PC-3 (cell line): ENCODE data around the gene S100A14. TPM values are rescaled to one million over a fixed set of nuclear protein-coding genes. Genes with fewer than 3 reads are reported as not detected.

Experiments used
- ATAC-seq: fragments of 200-7000 bp; cut with Tn5 transposase; 2 replicates; pipeline ENCODE4 v1.9.1; 2020; ENCODE audit warnings: mild to moderate bottlenecking, moderate library complexity
- BruUV-seq: library from RNA; stranded (reverse); fragments of 400-500 nt; replicated peaks from 2 replicates; lab custom pipeline; 2021; lab: Mats Ljungman, UMichigan
- CTCF ChIA-PET: fragments of 300-600 bp; sonication (Branson Sonifier 250); formaldehyde crosslinking; loops from one replicate; lab custom pipeline; 2022; ENCODE audit warnings: antibody characterized with exemption; lab: Charles Lee
- POLR2A ChIA-PET: fragments of 300-600 bp; sonication (Branson Sonifier 250); formaldehyde crosslinking; loops from one replicate; lab custom pipeline; 2022; ENCODE audit warnings: antibody characterized with exemption; ENCODE audit not compliant: unreplicated experiment; lab: Charles Lee
- DNase-seq: peaks from one replicate; pipeline ENCODE4 v3.0.0-alpha.2; 2015
- H2AFZ ChIP-seq: fragments of 300-600 bp; sonication (generic); 2 replicates; pipeline ENCODE4 v1.6.0; 2016; ENCODE audit warnings: antibody characterized with exemption, low read length
- H3F3A ChIP-seq: fragments of 300-600 bp; sonication (generic); one replicate; pipeline ENCODE4 v1.6.0; 2017; ENCODE audit warnings: antibody characterized with exemption, low read length, control low read depth, mild to moderate bottlenecking; ENCODE audit not compliant: unreplicated experiment
- H3K27ac ChIP-seq: fragments of 300-600 bp; sonication (generic); 2 replicates; pipeline ENCODE4 v1.5.1; 2016; ENCODE audit warnings: mild to moderate bottlenecking, low read length
- H3K27me3 ChIP-seq: fragments of 300-600 bp; sonication (generic); 2 replicates; pipeline ENCODE4 v1.6.1; 2016; ENCODE audit warnings: low read length, mixed read lengths
- H3K36me3 ChIP-seq: fragments of 300-600 bp; sonication (generic); 2 replicates; pipeline ENCODE4 v1.6.1; 2016; ENCODE audit warnings: low read depth, mixed run types, low read length, mixed read lengths
- H3K4me1 ChIP-seq: fragments of 300-600 bp; sonication (generic); 2 replicates; pipeline ENCODE4 v1.5.1; 2016; ENCODE audit warnings: low read length; ENCODE audit not compliant: insufficient read depth
- H3K4me2 ChIP-seq: fragments of 300-600 bp; sonication (generic); 2 replicates; pipeline ENCODE4 v1.6.0; 2016; ENCODE audit warnings: low read length
- H3K4me3 ChIP-seq: fragments of 300-600 bp; sonication (generic); 2 replicates; pipeline ENCODE4 v1.5.1; 2016; ENCODE audit warnings: mild to moderate bottlenecking, low read length, mixed read lengths
- H3K79me2 ChIP-seq: fragments of 300-600 bp; sonication (generic); 2 replicates; pipeline ENCODE4 v1.6.1; 2017; ENCODE audit warnings: low read length, mixed read lengths
- H3K9ac ChIP-seq: fragments of 300-600 bp; sonication (generic); 2 replicates; pipeline ENCODE4 v1.6.0; 2016; ENCODE audit warnings: mild to moderate bottlenecking, low read length
- H3K9me2 ChIP-seq: fragments of 300-600 bp; sonication (generic); replicated peaks from 2 replicates; pipeline ENCODE4 v1.6.1; 2016; ENCODE audit warnings: mixed run types, low read length, mixed read lengths
- H3K9me3 ChIP-seq: fragments of 300-600 bp; sonication (generic); 2 replicates; pipeline ENCODE4 v1.6.1; 2016; ENCODE audit warnings: low read length, mixed read lengths
- H4K20me1 ChIP-seq: fragments of 300-600 bp; sonication (generic); 2 replicates; pipeline ENCODE4 v1.6.1; 2016; ENCODE audit warnings: low read length, mixed read lengths
- CTCF ChIP-seq: fragments of 300-600 bp; sonication (generic); conservative IDR thresholded peaks from 2 replicates; pipeline ENCODE4 v1.5.1; 2017; ENCODE audit warnings: antibody characterized with exemption, low read depth, mild to moderate bottlenecking, low read length
- EZH2 ChIP-seq: fragments of 300-600 bp; sonication (generic); IDR thresholded peaks from one replicate; pipeline ENCODE4 v1.6.1; 2017; ENCODE audit warnings: antibody characterized with exemption, mild to moderate bottlenecking, low read length; ENCODE audit not compliant: unreplicated experiment
- EZH2phosphoT487 ChIP-seq: fragments of 300-600 bp; sonication (generic); IDR thresholded peaks from 2 replicates; pipeline ENCODE4 v1.6.1; 2018; ENCODE audit warnings: mild to moderate bottlenecking, antibody characterized with exemption, low read length, borderline replicate concordance
- intact Hi-C: fragments of 100-400 bp; cut with micrococcal nuclease; formaldehyde crosslinking; loops from 2 replicates; pipeline ENCODE4 v1.9.0; 2023
- total RNA-seq: library from RNA; depleted of rRNA; stranded (reverse); fragments of >200 nt; gene quantifications from 2 replicates; pipeline ENCODE4 v1.2.3, GENCODE V29; 2014

The S100A14 gene
- total RNA-seq, 1 experiment from 2014 or later: 462 TPM

GRCh38 chr1:153662269-153662668 lies 46.1 kb upstream of the S100A14 start:
- Histone ChIP-seq H3K4me2 (no peak overlapping the region), H3K4me1 (peaks cover 14% of the 10 kb centered on the region; the same call in 1 of the 2 replicates), H3K27ac (no peak overlapping the region), H3K4me3 (no peak overlapping the region), H3K9ac (no peak overlapping the region), H3K36me3 (peaks cover 65% of the 10 kb centered on the region), H2AFZ (no peak overlapping the region), H3K27me3 (no peaks in the 10 kb centered on the region), H3F3A (peaks cover 22% of the 10 kb centered on the region), H3K9me3 (no peaks in the 10 kb centered on the region), H3K79me2 (peaks cover 28% of the 10 kb centered on the region), H4K20me1 (no peaks in the 10 kb centered on the region), H3K9me2 (no peaks in the 10 kb centered on the region)
- BruUV-seq: TSS peak; percentile 34
- ChIA-PET CTCF (no interaction called here), POLR2A (no interaction called here)
- TF ChIP-seq CTCF (no peak), EZH2 (no peak), EZH2phosphoT487 (no peak)
- ATAC-seq (no peak), DNase-seq (no peak)
- intact Hi-C loops: no loop called here

DNA sequence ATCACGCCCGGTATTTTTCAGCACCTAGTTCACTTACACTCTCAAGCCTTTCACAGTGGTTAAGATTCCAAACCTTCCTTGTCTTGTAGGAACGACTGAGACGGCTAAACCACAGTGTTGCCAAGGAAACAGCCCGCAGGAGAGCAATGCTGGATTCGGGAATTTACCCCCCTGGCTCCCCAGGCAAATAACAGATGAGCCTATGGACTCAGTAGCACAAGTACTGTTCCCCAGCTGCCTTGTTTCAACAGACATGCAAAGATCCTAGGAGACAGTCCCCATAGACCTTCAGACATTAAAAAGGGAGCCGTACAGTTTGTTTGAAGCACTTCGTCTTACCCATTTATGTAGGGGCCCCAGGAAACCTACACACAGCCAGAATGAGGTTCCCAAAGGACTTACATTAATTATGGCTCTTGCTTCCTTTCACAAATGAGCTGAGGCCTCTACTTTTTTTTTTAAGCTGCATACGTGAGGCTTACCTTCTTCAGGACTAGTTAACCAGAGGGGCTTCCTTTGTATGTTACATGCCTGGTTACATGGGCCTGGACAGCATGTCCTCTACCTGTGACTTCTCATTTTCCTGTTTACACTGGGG lies 45.1 kb upstream of the S100A14 start:
- Histone ChIP-seq H3K4me3 (no peak overlapping the region), H3K4me2 (no peak overlapping the region), H3K27ac (no peak overlapping the region), H3K79me2 (peaks cover 17% of the 10 kb centered on the region), H3F3A (peaks cover 22% of the 10 kb centered on the region), H3K27me3 (no peaks in the 10 kb centered on the region), H4K20me1 (no peaks in the 10 kb centered on the region), H2AFZ (no peak overlapping the region), H3K9ac (no peak overlapping the region), H3K9me3 (no peaks in the 10 kb centered on the region), H3K9me2 (no peaks in the 10 kb centered on the region), H3K4me1 (peaks cover 14% of the 10 kb centered on the region; the same call in 1 of the 2 replicates), H3K36me3 (peaks cover 55% of the 10 kb centered on the region)
- CTCF ChIA-PET: no interaction called here
- POLR2A ChIA-PET: no interaction called here
- intact Hi-C loops: no loop called here
- no peak for TF ChIP-seq CTCF
- no peak for TF ChIP-seq EZH2phosphoT487
- no peak for TF ChIP-seq EZH2
- ATAC-seq (no peak), DNase-seq (no peak)
- no TSS peak for BruUV-seq

DNA sequence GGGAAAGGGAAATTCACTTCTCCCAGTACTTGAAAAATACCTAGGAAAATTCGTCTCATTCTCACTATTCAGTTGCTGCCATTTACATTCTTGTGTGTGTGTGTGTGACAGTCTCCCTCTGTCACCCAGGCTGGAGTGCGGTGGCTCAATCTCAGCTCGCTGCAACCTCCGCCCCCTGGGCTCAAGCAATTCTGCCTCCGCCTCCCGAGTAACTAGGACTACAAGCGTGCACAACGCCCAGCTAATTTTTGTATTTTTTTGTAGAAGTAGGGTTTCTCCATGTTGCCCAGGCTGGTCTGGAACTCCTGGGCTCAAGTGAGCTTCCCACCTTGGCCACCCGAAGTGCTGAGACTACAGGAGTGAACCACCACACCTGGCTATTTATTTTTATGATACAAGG lies 43.5 kb upstream of the S100A14 start:
- peaks cover 14% of the 10 kb centered on the region; the same call in 1 of the 2 replicates for H3K4me1 ChIP-seq
- no TSS peak for BruUV-seq

More for the DNA sequence above, 43.5 kb upstream of the S100A14 start:
- ChIA-PET POLR2A (interaction anchor here (0.6 to 0.7 kb wide), 2 partner anchors 47 to 331 kb away, joined by 3 to 4 read pairs; partner anchors contain the start of gene S100A16), CTCF (interaction anchor here (0.7 kb wide), 1 partner anchor 32 kb away, joined by 4 read pairs; the partner anchor contains the start of gene S100A13)
- Histone ChIP-seq H3K4me2 (peak overlapping the region; percentile 96), H3F3A (peaks cover 22% of the 10 kb centered on the region), H3K36me3 (peaks cover 39% of the 10 kb centered on the region), H3K79me2 (peaks cover 13% of the 10 kb centered on the region), H3K27me3 (no peaks in the 10 kb centered on the region), H2AFZ (no peak overlapping the region), H3K9me3 (no peaks in the 10 kb centered on the region), H4K20me1 (no peaks in the 10 kb centered on the region), H3K4me3 (peak overlapping the region; percentile 89), H3K27ac (no peak overlapping the region), H3K9ac (peak overlapping the region; percentile 90), H3K9me2 (no peaks in the 10 kb centered on the region)
- DNase-seq (no peak), ATAC-seq (0 out of 2 replicates have a peak, but pooled peaks have one; percentile 3)
- TF ChIP-seq CTCF: no peak
- TF ChIP-seq EZH2: no peak
- no peak for TF ChIP-seq EZH2phosphoT487
- intact Hi-C loops: loop anchor here (2.0 kb wide), 1 partner anchor 25 kb away; the partner anchor contains the start of gene CHTOP
